GM19468 (cell line): Measurements from ENCODE around the gene NGFR.

Experiments
- ATAC-seq: cut with Tn5 transposase; IDR thresholded peaks from one replicate; pipeline ENCODE4 v1.9.1; 2021; ENCODE audit warnings: mild to moderate bottlenecking, moderate library complexity, moderate number of reproducible peaks; ENCODE audit not compliant: unreplicated experiment; ENCODE audit errors: extremely low read depth

The NGFR gene

DNA sequence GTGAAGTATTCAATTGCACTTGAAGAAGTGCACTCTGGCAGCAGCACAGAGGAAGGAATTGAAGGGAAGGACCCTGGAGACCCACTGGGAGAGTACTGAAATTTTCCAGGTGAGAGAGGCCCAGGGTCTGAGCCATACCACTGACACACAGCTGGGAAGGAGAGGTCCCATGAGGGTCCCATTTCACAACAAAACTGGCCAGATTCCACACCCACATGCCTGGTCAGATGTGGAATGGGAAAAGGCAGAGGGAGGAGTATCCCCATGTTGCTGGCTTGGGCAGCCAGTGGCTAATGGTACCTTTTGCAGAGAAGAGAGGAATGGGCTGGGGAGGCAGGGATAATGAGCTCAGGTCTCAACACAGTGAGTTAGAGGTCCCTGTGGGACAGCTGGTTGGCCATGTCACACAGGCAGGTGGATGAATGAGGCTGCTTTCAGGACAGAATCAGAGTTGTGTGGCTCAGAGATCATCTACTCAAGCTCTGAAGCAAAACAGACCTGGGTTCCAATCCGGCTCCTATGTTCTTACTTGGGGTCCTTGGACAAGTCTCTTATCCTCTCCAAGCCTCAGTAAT, 26.2 kb upstream of the NGFR start:
- ATAC-seq: no peak

DNA sequence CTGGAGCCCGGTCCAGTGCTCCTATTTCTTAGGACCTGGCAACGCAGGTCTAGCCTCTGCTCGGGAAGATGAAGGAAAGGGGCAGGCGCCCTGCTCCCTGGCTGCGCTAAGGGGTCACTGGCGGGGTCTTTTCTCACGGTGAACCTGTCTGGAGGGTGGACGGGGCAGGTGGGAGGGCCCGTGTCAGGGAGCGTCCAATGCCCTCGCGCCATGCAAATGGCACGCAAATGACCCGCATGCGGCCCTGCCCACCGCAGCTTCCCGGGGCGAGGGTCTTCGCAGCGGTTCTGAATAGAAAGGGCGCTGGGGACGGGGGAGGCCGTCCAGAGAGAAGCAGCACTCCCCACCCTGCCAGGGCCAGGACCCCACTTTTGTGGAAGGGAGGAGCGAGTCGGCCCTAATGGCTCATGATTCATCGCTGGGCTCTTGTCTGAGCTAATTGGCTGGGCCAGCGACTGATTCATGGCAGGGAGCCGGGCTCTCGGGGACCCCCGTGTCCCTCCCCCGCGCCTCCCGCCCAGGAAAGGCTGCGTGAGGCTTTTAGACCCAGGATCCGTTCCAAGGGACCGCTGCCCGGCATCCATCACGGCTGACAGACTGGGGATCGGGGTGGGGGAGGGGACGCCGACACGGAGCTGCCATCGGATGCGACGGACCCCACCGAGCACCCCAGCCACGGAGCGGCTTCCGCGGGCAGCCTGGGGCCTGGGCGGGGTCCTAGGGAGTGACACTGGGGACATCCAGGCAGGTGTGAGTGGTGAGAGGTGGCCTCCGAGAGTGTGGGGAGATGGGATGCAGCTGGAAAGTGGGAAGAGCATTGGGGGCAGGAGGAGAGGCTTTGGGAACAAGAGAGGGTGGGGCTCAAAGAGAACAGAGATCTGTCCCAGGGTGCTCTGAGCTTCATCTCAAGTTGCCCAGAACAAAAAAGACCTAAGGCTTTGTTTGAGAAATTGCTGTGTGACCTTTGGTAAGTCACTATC, 25.0 kb upstream of the NGFR start:
- ATAC-seq: no peak

DNA sequence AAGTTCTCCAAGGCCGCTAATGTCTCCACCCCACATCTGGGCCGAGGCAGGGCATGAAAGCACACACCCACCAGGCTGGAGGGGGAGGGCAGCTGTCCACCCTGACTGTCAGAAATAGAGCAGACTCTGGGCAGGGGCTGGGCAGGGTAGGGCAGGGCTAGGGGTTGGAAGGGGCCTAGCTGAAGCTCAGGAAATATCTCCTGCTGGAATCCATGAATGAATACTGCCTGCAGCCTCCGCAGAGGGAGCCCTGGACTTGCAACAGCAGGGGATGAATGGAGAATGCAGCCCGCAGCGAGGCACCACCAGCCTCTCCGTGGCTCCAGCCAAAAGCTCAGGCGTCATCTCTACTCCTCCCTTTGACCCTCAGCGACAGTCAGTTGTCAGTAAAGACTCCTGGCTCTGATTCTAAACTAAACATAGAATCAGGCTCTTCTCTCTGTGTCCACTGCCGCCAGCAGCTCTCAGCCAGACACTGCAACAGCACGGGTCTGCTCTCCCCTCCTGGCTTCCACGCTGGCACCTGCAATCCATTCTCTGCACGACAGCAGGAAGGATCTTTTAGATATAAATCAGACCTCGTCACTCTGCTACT, 23.9 kb upstream of the NGFR start:
- ATAC-seq: no peak

DNA sequence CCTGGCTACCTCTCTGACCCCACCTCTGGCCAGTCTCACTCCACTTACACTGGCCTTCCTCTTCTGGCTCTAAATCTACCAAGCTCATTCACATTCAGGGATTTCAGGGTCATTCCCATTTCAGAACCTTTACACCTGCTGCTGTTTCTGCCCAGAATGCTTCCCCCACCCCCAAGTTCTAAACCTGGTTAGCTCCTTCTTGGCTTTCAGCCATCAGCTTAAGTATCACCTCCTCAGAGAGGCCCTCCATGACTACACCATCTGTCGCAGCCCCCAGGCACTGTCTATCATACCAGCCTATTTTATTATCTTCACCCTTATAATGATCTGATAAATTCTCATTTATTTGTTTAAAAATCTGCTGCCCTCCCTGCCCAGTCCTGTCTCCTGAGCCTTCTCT, 23.3 kb upstream of the NGFR start:
- no peak for ATAC-seq

DNA sequence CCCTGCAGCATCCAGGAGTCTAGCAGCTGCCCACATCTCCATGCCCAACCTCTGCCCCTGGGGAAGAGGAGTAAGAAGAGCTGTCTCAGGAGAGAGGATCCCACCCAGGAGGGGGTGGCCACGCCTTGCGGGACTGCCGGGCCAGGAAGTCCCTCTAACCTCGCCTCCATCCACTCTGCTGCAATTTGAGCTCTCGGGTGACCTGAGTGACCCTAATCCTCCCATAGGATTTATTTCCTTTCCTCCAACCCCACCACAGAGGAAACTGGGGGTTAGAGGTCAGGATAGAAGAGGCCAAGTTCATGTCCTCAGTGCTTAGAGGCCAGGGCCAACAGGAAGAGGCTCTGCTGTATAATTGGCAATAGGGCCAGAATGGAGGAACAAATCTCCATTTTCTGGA, 22.6 kb upstream of the NGFR start:
- no peak for ATAC-seq

DNA sequence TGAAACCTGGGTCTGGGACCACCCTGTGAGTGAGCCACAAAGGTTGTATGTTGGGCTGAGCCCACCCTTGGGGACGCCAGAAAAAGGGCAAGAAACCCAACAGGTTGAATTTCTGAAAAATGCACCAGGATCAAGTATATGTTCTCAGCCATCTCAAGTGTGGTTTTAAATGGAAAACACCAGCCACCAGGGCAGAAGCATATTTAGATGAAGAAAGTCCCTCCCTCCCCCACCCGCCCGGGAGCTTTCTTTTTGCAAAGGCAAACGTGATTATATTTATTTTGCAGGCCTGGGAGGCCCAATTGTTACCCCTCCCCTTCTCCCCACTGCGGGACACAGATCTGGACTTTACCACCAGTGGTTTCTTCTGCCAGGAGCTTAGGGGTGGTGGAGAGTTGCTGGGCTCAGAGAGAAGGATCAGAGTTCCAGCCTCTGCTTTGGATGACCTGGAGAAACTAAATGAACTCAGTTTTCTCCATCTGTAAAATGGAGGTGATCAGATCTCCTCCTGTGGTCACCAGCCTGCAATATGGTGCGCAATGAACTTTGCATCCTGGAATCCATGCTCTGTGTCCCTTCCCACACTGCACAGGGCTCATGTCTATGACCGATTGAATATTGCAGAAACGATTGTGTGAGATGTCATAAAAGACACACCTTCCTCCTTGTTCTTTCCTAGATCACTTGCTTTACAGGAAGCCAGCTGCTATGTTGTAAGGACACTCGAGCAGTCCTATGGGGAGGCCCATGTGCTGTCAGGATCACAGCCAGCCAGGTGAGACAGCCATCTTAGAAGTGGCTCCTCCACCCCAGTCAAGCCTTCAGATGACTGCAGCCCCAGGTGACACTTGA, 21.0 kb upstream of the NGFR start:
- no peak for ATAC-seq

DNA sequence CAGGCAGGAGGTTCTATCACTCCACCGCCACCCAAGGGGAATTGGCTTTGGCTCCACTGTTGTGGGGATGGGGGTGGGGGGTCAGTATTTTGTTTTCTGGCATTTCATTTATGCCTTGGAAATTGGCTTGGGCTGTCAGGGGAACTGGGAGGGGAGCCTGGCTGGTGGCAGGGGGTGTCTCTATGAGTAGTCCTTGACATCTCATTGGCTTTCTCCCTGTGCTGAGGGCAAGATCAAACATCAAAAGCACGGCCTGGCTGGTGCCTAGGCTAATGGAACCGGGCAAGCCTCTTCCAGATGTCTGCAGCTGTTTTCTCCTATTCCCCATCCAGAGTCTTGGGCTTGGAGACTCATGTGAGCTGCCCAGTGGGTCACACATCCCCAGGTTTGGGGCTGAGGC, 17.4 kb upstream of the NGFR start:
- no peak for ATAC-seq

DNA sequence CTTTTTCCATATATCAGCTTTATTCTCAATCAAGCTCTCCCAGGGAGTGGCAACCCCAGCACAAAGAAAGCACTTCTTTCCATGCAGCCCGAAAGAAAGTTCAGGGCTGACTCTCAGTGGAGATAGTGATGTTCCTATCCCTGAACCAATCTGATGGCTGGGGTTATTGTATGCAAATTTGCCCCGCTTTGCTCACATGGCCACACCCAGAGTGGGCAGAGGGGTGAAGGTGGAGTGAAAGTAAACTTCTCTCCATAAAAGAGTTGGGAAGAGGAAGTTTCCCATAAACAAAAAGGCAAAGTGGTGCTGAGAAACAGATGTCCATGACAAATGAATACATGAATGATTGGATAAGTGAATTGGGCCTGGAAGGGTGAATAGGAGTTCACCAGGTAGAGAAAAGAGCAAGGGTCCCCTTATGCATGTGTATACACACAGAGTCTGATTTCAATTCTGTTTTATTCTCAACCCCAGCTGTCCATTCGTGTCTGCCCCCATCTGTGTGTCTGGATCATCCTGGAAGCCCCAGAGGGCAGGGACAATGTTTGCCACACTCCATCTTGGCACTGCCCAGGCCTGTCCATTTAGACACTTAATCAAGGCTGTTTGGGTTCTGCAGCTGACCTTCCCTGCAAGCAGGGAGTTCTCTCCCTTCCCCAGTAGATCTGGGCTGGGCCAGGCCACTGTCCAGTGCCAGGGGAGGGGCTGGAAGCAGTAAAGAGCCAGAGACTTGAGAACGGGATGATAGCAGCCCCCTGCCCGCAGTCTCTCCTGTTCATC, 14.1 kb upstream of the NGFR start:
- no peak for ATAC-seq

DNA sequence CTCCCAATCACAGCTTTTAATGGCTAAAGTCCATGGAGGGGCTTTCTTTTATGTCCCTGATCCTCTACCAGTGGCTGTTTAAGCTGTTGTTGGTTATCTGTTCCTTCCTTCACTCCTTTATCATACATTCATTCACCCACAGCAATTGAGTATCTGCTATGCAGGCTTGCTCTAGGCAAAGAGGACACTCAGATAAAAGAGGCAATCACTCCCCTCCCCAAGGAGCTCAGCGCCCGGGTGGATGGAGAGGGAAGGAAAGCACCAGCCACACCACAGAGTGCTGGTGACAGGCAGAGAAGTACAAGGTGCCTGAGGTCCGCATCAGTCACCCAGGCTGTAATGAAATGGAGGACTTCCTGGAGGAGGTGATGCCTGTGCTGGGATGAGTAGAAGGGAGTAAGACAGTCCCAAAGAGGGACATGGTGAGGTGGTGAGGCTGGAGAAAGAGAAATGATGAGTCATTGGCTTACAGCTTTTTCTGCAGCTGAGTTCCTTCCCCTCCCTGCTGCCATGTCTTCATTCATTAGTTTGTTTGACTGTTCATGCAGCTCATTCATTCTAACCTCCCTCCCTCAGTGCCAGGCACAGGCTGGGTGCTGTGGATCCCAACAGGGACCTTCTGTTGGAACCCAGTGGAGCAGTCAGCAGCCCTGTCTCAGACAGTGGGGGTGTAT, 12.8 kb upstream of the NGFR start:
- ATAC-seq: no peak

DNA sequence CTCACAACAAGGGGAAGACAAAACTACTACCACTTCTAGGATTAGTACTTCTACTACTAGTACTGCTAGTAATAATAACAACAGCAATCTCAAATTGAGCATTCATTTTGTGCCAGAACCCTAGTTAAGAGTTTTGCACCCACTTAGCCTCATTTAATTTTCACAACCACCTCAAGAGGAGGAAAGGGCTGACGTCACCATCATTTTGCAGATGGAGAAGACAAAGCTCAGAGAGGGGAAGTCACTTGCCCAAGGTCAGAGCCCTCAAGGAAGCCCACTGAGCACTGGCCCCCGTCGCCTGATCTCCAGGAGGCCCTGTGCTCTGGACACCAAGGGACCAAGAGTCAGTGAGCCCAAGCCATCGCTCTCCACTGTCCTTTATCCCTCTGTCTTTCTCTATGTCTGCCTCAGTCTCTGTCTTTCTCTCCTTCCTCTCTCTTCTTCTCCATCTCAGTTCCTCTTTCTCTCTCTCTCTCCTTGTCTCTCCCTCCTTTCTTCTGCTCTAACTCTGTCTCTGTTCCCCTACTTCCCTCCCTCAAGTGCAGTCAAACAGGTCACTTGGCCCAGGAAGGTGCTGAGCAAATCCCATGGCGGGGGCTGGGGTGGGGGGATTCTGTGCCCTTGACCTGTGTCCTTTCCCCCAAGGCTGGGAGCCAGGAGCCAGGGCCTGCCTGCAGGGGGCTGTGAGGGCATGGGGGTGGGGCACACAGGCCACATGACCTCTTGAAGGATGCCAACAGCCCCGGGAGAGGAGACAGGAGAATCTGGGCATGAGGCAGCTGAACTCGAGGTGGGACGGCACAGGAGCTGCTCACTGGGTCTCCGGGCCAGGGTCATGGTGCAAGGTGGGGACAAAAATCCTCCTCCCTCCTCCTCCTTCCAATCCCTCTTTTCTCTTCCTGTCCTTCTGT, 11.2 kb upstream of the NGFR start:
- ATAC-seq: no peak

DNA sequence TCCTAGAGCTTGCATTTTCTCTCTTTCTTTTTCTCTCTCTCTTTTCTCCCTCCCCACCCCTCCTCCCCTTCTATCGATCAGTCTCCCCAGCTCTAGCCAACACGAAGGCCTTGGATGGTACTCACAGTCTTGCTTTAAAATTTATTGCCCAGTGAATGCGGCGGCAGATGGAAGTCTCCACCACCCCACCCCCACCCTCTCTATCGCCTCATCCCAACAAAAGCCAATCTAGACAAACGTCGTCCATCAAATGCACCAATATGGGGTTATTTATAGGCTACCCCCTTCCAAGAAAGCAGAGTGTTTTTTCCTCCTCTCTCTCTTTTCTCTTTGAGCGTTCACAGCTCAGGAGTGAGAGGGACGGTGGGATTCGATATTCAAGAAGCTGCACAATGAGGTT, 10.5 kb upstream of the NGFR start:
- ATAC-seq: no peak

DNA sequence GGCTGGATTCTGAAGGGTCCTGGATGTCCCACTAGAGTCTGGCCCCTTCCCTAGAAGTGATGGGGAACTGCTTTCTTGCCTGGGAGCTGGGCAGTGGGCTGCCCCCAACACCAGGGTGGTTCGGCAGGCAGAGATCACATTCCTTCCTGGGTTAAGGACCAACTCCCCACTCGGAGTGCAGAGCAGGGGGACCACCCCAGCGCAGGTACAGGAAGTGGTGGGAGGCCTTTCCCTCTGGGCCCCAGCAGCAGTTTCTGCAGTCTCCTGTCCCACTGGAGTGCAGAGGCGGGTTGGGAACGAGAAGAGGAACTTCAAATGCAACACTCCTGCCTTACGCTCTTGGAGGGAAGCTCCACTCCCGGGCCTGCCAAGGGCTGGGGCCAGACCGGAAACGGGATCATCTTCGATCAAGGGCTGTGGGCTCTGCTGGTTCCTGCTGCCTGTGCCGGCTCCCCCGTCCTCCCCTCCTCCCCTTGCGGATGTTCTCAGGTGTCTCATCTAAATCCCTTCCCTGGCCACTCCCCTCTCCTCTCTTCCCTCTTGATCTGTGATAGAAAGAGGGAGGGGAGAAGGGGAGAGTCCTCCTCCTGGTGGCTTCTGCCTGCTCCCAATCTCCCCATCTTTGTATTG, 9.0 kb upstream of the NGFR start:
- no peak for ATAC-seq

DNA sequence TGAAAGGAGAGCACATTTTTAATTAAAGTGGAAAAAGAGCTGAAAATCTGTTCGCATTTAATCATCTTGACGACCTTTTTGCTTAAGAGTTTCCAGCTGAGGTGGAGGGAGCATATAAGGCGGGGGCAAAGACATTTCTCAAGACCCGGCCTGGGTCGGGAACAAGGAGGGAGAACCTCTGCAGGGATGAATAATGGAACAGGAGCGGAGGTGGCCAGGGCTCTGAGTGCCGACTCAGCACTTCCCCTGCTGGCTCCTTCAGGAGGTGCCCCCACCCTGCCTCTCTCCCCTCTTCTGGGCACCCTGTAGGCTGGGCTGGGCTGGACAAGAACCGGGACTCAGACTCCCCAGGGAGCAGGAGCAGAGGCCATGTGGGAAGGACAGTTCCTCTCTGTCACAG, 7.9 kb upstream of the NGFR start:
- no peak for ATAC-seq

DNA sequence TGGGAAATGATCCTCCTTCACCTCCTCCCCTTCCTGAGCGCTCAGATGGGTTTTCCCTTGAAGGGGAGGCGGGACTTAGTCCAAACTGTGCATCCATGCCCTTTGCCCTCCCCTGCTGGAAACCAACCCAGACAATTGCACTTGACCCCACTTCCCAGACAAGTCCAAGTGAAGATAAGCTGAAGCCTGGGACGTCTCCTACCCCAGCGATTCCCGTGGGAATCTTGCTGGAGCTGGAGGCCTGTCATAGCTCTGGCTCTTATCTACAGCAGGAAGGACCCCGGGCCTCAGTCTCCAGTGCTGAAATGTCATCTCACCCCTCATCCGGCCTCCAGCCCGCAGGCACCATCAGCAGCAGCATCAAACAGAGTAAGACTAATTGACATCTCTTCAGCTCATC, 6.5 kb upstream of the NGFR start:
- ATAC-seq: no peak

DNA sequence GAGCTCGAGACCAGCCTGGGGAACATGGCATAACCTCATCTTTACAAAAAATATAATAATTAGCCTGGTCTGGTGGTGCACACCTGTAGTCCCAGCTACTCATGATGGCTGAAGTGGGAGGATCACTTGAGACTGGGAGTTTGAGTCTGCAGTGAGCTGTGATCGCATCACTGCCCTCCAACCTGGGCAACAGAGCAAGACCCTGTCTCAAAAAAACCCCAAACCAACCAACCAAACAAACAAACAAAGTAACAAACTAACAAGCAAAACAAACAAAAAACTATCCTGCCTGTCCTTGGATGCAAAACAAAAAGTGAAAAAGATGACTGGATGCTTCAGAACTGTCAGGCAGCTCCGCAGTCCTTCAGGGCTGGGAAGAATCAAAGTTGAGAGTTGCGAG, 5.7 kb upstream of the NGFR start:
- ATAC-seq: no peak

DNA sequence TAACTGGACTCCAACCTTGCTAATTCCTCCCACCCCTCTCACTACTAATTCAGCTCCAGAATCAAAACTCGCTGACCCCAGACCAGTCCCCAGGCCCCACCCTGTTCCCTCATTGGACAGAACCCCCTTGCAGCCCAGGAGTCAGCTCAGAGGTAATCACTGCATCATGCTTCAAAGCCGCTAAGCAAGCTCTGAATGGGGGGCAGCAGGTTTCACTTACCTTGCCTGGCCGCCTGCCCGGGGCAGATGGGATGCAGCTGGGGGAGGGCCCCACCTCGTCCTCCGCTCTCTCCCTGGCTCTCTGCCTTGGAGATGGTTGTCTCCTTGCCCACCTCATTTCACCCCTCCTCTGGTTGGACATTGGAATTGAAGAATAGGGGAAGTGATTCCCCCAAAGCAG, 4.8 kb upstream of the NGFR start:
- ATAC-seq: no peak

DNA sequence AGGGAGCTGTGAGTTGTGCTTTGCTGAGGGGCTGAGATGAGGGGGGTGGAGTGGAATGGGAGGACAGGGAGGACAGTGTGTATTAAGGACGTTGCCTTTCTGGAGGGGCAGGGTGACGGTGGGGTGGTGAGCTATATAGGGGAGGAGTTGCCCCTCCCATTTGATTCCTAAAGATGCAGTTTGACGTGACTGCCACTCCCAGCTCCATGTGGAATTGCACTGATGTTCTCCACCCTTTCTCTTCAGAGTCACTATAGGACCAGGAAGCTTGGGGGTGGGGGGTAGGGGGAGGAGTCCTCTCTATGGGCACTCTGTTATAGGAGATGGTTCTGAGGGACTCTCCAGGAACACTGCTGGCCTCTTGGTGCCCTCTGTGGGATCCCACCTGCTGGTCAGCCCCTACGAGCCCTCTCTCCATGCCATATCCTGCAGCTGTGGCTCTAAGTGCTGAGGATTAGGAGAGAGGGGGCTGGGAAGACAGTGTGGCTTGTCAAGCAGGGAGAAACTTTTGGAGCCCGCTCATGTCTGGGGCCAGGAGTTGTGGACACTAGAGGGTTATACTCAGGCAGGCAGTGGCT, 3.8 kb upstream of the NGFR start:
- ATAC-seq: no peak
